ENCODE data around the gene ATL3. TPM values are rescaled to one million over a fixed set of nuclear protein-coding genes. Genes with fewer than 3 reads are reported as not detected.
A peak's percentile ranks its signal among the peaks of the same experiment; 100 is the strongest.

ATL3 gene
- total and polyA plus RNA-seq, 2 of the 13 experiments (the other 11 are each of a cell fraction or from before 2014, with no cell fraction given), result not detected

- TF ChIP-seq GATA4 (IDR thresholded peaks at IDR 0.05; ENCODE audit: borderline replicate concordance, low read depth) (peak; percentile 65; the same call in 1 of the 2 replicates), DMAP1 (CRISPR knock-in tag; IDR thresholded peaks at IDR 0.05) (peak; percentile 75), ASH2L (IDR thresholded peaks at IDR 0.05; ENCODE audit: insufficient read length, low read depth, low read length) (peak; percentile 90), ZNF567 (CRISPR knock-in tag; IDR thresholded peaks at IDR 0.05; ENCODE audit: borderline replicate concordance) (no peak), ZNF570 (CRISPR knock-in tag; IDR thresholded peaks at IDR 0.05; ENCODE audit: borderline replicate concordance) (no peak), ZNF780A (CRISPR knock-in tag; IDR thresholded peaks at IDR 0.05) (no peak), PLRG1 (conservative IDR thresholded peaks at IDR 0.05) (no peak), ZNF513 (CRISPR knock-in tag; conservative IDR thresholded peaks at IDR 0.05) (no peak), HIVEP1 (CRISPR knock-in tag; IDR thresholded peaks at IDR 0.05) (no peak; the same call in 1 of the 2 replicates), PHF8 (CRISPR knock-in tag; IDR thresholded peaks at IDR 0.05) (peak; percentile 83), TEF (CRISPR knock-in tag; IDR thresholded peaks at IDR 0.05) (no peak), ZNF670 (CRISPR knock-in tag; IDR thresholded peaks at IDR 0.05; ENCODE audit: borderline replicate concordance) (0 out of 2 replicates have a peak, but pooled peaks have one; percentile 68), HOXA7 (CRISPR knock-in tag; IDR thresholded peaks at IDR 0.05) (no peak), ZNF33A (CRISPR knock-in tag; IDR thresholded peaks at IDR 0.05; ENCODE audit: borderline replicate concordance) (no peak)
- TF ChIP-seq, protein P1, sequence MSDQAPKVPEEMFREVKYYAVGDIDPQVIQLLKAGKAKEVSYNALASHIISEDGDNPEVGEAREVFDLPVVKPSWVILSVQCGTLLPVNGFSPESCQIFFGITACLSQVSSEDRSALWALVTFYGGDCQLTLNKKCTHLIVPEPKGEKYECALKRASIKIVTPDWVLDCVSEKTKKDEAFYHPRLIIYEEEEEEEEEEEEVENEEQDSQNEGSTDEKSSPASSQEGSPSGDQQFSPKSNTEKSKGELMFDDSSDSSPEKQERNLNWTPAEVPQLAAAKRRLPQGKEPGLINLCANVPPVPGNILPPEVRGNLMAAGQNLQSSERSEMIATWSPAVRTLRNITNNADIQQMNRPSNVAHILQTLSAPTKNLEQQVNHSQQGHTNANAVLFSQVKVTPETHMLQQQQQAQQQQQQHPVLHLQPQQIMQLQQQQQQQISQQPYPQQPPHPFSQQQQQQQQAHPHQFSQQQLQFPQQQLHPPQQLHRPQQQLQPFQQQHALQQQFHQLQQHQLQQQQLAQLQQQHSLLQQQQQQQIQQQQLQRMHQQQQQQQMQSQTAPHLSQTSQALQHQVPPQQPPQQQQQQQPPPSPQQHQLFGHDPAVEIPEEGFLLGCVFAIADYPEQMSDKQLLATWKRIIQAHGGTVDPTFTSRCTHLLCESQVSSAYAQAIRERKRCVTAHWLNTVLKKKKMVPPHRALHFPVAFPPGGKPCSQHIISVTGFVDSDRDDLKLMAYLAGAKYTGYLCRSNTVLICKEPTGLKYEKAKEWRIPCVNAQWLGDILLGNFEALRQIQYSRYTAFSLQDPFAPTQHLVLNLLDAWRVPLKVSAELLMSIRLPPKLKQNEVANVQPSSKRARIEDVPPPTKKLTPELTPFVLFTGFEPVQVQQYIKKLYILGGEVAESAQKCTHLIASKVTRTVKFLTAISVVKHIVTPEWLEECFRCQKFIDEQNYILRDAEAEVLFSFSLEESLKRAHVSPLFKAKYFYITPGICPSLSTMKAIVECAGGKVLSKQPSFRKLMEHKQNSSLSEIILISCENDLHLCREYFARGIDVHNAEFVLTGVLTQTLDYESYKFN (CRISPR knock-in tag; conservative IDR thresholded peaks at IDR 0.05), result 0 out of 2 replicates have a peak, but pooled peaks have one; percentile 30
- TF ChIP-seq, protein P2, sequence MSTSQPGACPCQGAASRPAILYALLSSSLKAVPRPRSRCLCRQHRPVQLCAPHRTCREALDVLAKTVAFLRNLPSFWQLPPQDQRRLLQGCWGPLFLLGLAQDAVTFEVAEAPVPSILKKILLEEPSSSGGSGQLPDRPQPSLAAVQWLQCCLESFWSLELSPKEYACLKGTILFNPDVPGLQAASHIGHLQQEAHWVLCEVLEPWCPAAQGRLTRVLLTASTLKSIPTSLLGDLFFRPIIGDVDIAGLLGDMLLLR (CRISPR knock-in tag; IDR thresholded peaks at IDR 0.05), result peak; percentile 57; the same call in 1 of the 2 replicates
- TF ChIP-seq, protein P3, sequence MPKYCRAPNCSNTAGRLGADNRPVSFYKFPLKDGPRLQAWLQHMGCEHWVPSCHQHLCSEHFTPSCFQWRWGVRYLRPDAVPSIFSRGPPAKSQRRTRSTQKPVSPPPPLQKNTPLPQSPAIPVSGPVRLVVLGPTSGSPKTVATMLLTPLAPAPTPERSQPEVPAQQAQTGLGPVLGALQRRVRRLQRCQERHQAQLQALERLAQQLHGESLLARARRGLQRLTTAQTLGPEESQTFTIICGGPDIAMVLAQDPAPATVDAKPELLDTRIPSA (CRISPR knock-in tag; IDR thresholded peaks at IDR 0.05; ENCODE audit: borderline replicate concordance), result 0 out of 2 replicates have a peak, but pooled peaks have one; percentile 56
- TF ChIP-seq, protein P4, sequence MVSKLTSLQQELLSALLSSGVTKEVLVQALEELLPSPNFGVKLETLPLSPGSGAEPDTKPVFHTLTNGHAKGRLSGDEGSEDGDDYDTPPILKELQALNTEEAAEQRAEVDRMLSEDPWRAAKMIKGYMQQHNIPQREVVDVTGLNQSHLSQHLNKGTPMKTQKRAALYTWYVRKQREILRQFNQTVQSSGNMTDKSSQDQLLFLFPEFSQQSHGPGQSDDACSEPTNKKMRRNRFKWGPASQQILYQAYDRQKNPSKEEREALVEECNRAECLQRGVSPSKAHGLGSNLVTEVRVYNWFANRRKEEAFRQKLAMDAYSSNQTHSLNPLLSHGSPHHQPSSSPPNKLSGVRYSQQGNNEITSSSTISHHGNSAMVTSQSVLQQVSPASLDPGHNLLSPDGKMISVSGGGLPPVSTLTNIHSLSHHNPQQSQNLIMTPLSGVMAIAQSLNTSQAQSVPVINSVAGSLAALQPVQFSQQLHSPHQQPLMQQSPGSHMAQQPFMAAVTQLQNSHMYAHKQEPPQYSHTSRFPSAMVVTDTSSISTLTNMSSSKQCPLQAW (CRISPR knock-in tag; IDR thresholded peaks at IDR 0.05), result peak; percentile 56; the same call in 1 of the 2 replicates
Measured at GRCh38 chr11:63681321-63682065, 10.3 kb upstream of the ATL3 start, which contains the start of gene RTN3 (continued).

All from HepG2 (cell line).